SK-N-SH (cell line): ENCODE data around the gene B4GALT6. TPM values are rescaled to one million over a fixed set of nuclear protein-coding genes. Genes with fewer than 3 reads are reported as not detected.
"Not testable (repeated sequence)": the region's sequence is repeated elsewhere in the genome, so short reads cannot be mapped to it uniquely, and the experiment has no call there.

ENCODE experiments used
- CTCF ChIA-PET: fragments of 300-600, 350-600 bp; formaldehyde crosslinking; extraction: SDS; loops from one replicate; lab custom pipeline; 2021; lab: Yijun Ruan, JAX
- POLR2A ChIA-PET: fragments of 350-600 bp; sonication (Branson Sonifier 250); formaldehyde crosslinking; extraction: SDS; loops from one replicate; lab custom pipeline; 2020; ENCODE audit warnings: antibody characterized with exemption, inconsistent platforms; lab: Yijun Ruan, JAX
- DNase-seq: peaks from one replicate; pipeline ENCODE4 v3.0.0; 2012
- H2AFZ ChIP-seq: fragments of 200-600 bp; sonication (generic); 2 replicates; pipeline ENCODE4 v1.8.1; 2016; ENCODE audit warnings: antibody characterized with exemption, mild to moderate bottlenecking, low read depth
- H3F3A ChIP-seq: fragments of 200-600 bp; sonication (generic); replicated peaks from 2 replicates; pipeline ENCODE3; 2016; ENCODE audit warnings: antibody characterized with exemption, mild to moderate bottlenecking; ENCODE audit not compliant: insufficient read depth
- H3K27ac ChIP-seq, 2 experiments: fragments of 200-500 bp in 1 of 2; fragments of 200-600 bp in 1 of 2; sonication (Bioruptor generic) in 1 of 2; sonication (generic), shearing (Covaris generic) in 1 of 2; 2 replicates each; pipeline versions ENCODE4 v1.5.1 to v1.6.1; 2014 to 2016; ENCODE audit warnings: low read depth in 2 of 2, inconsistent platforms in 1 of 2, low read length in 1 of 2, mild to moderate bottlenecking in 1 of 2, mixed read lengths in 1 of 2
- H3K27me3 ChIP-seq: fragments of 200-600 bp; sonication (generic), shearing (Covaris generic); 2 replicates; pipeline ENCODE4 v1.6.1; 2016; ENCODE audit warnings: mixed run types; ENCODE audit not compliant: insufficient read depth
- H3K36me3 ChIP-seq, 2 experiments: fragments of 200-500 bp in 1 of 2; fragments of 200-600 bp in 1 of 2; sonication (Bioruptor generic) in 1 of 2; sonication (generic) in 1 of 2; replicated peaks in 1 of 2; 2 replicates each; pipeline versions ENCODE3 to v1.5.1; 2014 to 2016; ENCODE audit warnings: low read length in 1 of 2, mild to moderate bottlenecking in 1 of 2; ENCODE audit not compliant: insufficient read depth in 2 of 2, control insufficient read depth in 1 of 2
- H3K4me1 ChIP-seq, 2 experiments: fragments of 200-500 bp in 1 of 2; fragments of 200-600 bp in 1 of 2; sonication (Bioruptor generic) in 1 of 2; sonication (generic), shearing (Covaris generic) in 1 of 2; 2 replicates each; pipeline versions ENCODE4 v1.5.1 to v1.6.1; 2014 to 2016; ENCODE audit warnings: low read depth in 1 of 2, low read length in 1 of 2, mixed run types in 1 of 2; ENCODE audit not compliant: insufficient read depth in 2 of 2, control insufficient read depth in 1 of 2
- H3K4me2 ChIP-seq: fragments of 200-600 bp; sonication (generic), shearing (Covaris generic); 2 replicates; pipeline ENCODE4 v1.6.1; 2017; ENCODE audit warnings: mixed run types
- H3K4me3 ChIP-seq, 2 experiments: fragments of 200-500 bp in 1 of 2; fragments of 200-600 bp in 1 of 2; sonication (Bioruptor generic) in 1 of 2; sonication (generic), shearing (Covaris generic) in 1 of 2; 2 replicates each; pipeline versions ENCODE4 v1.5.1 to v1.8.1; 2014 to 2016; ENCODE audit warnings: low read depth in 2 of 2, inconsistent platforms in 1 of 2, low read length in 1 of 2, mild to moderate bottlenecking in 1 of 2, mixed read lengths in 1 of 2, moderate library complexity in 1 of 2
- H3K79me2 ChIP-seq: fragments of 200-600 bp; sonication (generic); 2 replicates; pipeline ENCODE4 v1.8.1; 2017; ENCODE audit warnings: mild to moderate bottlenecking; ENCODE audit not compliant: insufficient read depth
- H3K9ac ChIP-seq: fragments of 200-600 bp; sonication (generic); 2 replicates; pipeline ENCODE4 v1.6.1; 2017; ENCODE audit warnings: mixed run types
- H3K9me2 ChIP-seq: fragments of 200-600 bp; sonication (generic); 2 replicates; pipeline ENCODE4 v1.6.1; 2017; ENCODE audit warnings: mixed run types
- H3K9me3 ChIP-seq: fragments of 200-600 bp; sonication (generic); 2 replicates; pipeline ENCODE4 v1.6.1; 2017; ENCODE audit warnings: mixed run types, mild to moderate bottlenecking, moderate library complexity
- H4K20me1 ChIP-seq: fragments of 200-600 bp; sonication (generic); 2 replicates; pipeline ENCODE4 v1.6.1; 2017; ENCODE audit warnings: mild to moderate bottlenecking, mixed run types; ENCODE audit not compliant: insufficient read depth
- ELF1 ChIP-seq: IDR thresholded peaks from 2 replicates; pipeline ENCODE4 v1.4.0; 2012
- FOSL2 ChIP-seq: IDR thresholded peaks from 2 replicates; pipeline ENCODE4 v1.4.0; 2012; ENCODE audit warnings: low read depth, mild to moderate bottlenecking, moderate library complexity, borderline replicate concordance
- MXI1 ChIP-seq: IDR thresholded peaks from 2 replicates; pipeline ENCODE4 v1.6.1; 2012; ENCODE audit warnings: mild to moderate bottlenecking, low read depth, low read length, improper control_type of control experiment
- NFIC ChIP-seq: IDR thresholded peaks from 2 replicates; pipeline ENCODE4 v1.4.0; 2012; ENCODE audit warnings: borderline replicate concordance
- NRF1 ChIP-seq: IDR thresholded peaks from 2 replicates; pipeline ENCODE4 v1.6.1; 2012; ENCODE audit warnings: low read depth, mild to moderate bottlenecking, low read length
- RXRA ChIP-seq: IDR thresholded peaks from 2 replicates; pipeline ENCODE4 v1.4.0; 2012; ENCODE audit warnings: low read depth, mild to moderate bottlenecking, borderline replicate concordance
- WGBS: methylation state at CpG from one replicate; pipeline ENCODE4 v1.1.6; 2017; ENCODE audit warnings: low lambda C conversion rate; 5-methylcytosine and 5-hydroxymethylcytosine counted together
- polyA plus RNA-seq, 3 experiments: library from polyadenylated mRNA; depleted of rRNA; stranded (reverse); fragments of >200 nt; gene quantifications; 2 replicates each; pipeline ENCODE4 v1.2.3, GENCODE V29; 2012
- TF ChIP-seq, protein P1 (sequence below): IDR thresholded peaks from 2 replicates; pipeline ENCODE4 v1.4.0; 2012; ENCODE audit warnings: low read depth, borderline replicate concordance

The B4GALT6 gene, protein sequence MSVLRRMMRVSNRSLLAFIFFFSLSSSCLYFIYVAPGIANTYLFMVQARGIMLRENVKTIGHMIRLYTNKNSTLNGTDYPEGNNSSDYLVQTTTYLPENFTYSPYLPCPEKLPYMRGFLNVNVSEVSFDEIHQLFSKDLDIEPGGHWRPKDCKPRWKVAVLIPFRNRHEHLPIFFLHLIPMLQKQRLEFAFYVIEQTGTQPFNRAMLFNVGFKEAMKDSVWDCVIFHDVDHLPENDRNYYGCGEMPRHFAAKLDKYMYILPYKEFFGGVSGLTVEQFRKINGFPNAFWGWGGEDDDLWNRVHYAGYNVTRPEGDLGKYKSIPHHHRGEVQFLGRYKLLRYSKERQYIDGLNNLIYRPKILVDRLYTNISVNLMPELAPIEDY
- polyA plus RNA-seq (2012; rRNA removed) = 2.8 and 3.1 TPM in 2 replicates
- polyA plus RNA-seq (2012; cell fraction: cytosol; rRNA removed) = 6.0 and 7.1 TPM in 2 replicates
- 2.9 and 4.8 TPM in 2 replicates for polyA plus RNA-seq (2012; cell fraction: nucleus; rRNA removed)

DNA sequence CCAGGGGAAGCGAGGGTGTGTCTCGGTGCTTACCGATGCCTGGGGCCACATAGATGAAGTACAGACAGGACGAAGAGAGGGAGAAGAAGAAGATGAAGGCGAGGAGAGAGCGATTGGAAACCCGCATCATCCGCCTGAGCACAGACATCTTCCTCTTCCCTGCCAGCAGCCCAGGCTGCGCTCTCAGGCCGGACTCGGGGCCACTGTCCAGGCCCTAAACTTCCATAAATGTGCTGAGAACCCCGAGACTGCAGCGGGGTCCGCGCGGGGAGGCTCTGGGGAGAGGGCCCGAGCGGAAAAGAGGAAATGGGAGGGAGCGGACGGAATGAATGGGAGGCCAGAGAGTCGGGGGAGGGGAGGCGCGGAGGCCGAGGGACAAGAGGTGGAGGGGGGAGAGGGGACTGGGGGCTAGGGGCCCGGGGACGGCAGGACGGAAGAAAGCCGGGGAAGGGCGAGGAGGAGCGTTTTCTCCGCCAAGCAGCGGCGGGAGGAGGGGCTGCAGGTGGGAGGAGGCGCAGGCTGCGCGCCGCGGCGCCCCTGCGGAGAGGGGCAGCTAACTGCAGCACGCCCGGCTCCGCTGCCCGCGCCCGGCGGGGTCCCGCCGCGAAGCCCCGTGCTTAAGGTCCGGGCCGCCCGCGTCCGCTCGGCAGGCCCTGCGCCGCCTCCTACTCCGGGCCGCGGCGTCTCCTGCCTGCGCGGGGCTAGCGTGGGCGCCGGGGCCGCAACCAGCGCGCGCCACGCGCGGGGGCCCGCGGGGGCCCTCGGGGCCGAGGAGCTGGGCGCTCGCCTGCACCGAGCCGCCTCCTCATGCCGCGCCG lies at the start of gene B4GALT6:
Gene B4GALT6, minus strand, starts transcription at position 303 of the 818 bp plus-strand sequence. Its CDS starts 155 bp downstream, at position 148.
- Histone ChIP-seq H3K4me1 (peaks cover 7 to 9% of the 10 kb centered on the region in 2 experiments; a peak in 3 of 4 replicates), H3K79me2 (peaks cover 12% of the 10 kb centered on the region; the same call in 1 of the 2 replicates), H3K9me2 (no peaks in the 10 kb centered on the region), H3F3A (peaks cover 6% of the 10 kb centered on the region), H3K36me3 (no peaks in the 10 kb centered on the region), H3K27ac (peak within 1 kb of the TSS; percentile 38 to 84; a peak in 3 of 4 replicates), H4K20me1 (no peaks in the 10 kb centered on the region), H3K27me3 (no peaks in the 10 kb centered on the region), H3K9me3 (no peaks in the 10 kb centered on the region), H3K9ac (peak within 1 kb of the TSS; percentile 69), H3K4me2 (peak within 1 kb of the TSS; percentile 87), H3K4me3 (peak within 1 kb of the TSS; percentile 56 to 75), H2AFZ (peak within 1 kb of the TSS; percentile 93)
- DNase-seq = peak; percentile 83
- TF ChIP-seq NRF1 = 0 out of 2 replicates have a peak, but pooled peaks have one; percentile 9
- no peak for TF ChIP-seq FOSL2
- peak; percentile 8; the same call in 1 of the 2 replicates for TF ChIP-seq MXI1
- POLR2A ChIA-PET = no interaction called here
- CTCF ChIA-PET = interaction anchor here (0.7 to 3.0 kb wide), 5 partner anchors 10 to 38 kb away, joined by 3 to 16 read pairs (median 3); no protein-coding TSS in a partner anchor
- 1% methylated on average over 29 of the region's 86 CpGs for WGBS

DNA sequence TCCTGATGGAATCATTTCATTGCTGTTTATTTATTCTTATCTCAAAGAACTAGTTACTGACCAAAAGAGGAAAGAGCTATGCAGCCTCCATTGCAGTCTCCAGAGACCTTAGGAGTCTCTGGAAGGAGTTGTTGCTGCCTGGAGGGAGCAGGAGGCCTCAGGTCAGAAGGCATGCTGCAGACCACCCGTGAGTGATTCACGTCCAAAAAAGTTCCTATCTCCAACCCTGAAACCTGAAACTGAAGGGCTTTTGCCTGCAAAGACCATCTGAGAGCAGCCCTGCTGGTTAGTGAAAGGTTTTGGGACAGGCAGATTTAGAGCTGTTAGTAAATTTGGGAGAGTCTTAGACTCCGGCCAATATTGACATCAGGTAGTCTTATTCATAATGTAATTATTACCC lies 47.2 kb upstream of the B4GALT6 start:
- Histone ChIP-seq H3K9ac (no peak overlapping the region), H2AFZ (no peak overlapping the region), H4K20me1 (no peaks in the 10 kb centered on the region), H3K27me3 (peaks cover 13% of the 10 kb centered on the region; the same call in 1 of the 2 replicates), H3K27ac (no peak overlapping the region), H3K9me2 (no peaks in the 10 kb centered on the region), H3K4me3 (no peak overlapping the region), H3F3A (no peaks in the 10 kb centered on the region), H3K4me2 (no peak overlapping the region), H3K4me1 (no peaks in the 10 kb centered on the region), H3K9me3 (no peaks in the 10 kb centered on the region), H3K36me3 (no peaks in the 10 kb centered on the region), H3K79me2 (no peaks in the 10 kb centered on the region)
- TF ChIP-seq, protein P1, sequence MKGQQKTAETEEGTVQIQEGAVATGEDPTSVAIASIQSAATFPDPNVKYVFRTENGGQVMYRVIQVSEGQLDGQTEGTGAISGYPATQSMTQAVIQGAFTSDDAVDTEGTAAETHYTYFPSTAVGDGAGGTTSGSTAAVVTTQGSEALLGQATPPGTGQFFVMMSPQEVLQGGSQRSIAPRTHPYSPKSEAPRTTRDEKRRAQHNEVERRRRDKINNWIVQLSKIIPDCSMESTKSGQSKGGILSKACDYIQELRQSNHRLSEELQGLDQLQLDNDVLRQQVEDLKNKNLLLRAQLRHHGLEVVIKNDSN = no peak
- TF ChIP-seq RXRA = no peak
- TF ChIP-seq ELF1 = no peak
- no peak for TF ChIP-seq NRF1
- no peak for TF ChIP-seq NFIC
- no peak for DNase-seq
- WGBS = 1% methylated on average over 3 of the region's 3 CpGs
- ChIA-PET POLR2A (interaction anchor here (0.6 kb wide), 1 partner anchor 169 kb away, joined by 4 read pairs; no protein-coding TSS in a partner anchor), CTCF (interaction anchor here (1.5 to 4.6 kb wide), 3 partner anchors 9 to 176 kb away, joined by 3 to 26 read pairs (median 13); no protein-coding TSS in a partner anchor)

DNA sequence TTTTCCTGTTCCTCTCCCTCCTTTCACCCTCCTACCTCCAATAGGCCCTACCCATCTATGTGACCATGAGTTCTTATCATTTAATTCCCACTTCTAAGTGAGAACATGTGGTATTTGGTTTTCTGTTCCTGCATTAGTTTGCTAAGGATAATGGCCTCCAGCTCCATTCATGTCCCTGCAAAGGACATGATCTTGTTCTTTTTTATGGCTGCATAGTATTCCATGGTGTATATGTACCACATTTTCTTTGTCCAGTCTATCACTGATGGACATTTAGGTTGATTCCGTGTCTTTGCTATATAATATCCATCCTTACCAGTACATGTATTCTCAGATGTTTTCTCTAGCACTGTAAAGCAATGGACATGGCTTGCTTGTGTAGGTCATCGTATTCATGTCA lies 44.8 kb upstream of the B4GALT6 start:
- H3K9me2 ChIP-seq, H3K79me2 ChIP-seq, H3K4me2 ChIP-seq, POLR2A ChIA-PET, H4K20me1 ChIP-seq, DNase-seq, H3F3A ChIP-seq, H3K9me3 ChIP-seq, H2AFZ ChIP-seq, H3K4me1 ChIP-seq, H3K9ac ChIP-seq, H3K36me3 ChIP-seq, H3K4me3 ChIP-seq, H3K27ac ChIP-seq: not testable (repeated sequence)
- CTCF ChIA-PET = interaction anchor here (3.6 kb wide), 1 partner anchor 173 kb away, joined by 13 read pairs; no protein-coding TSS in a partner anchor
- 2% methylated on average over 2 of the region's 2 CpGs for WGBS
- peaks cover 13% of the 10 kb centered on the region; the same call in 1 of the 2 replicates for H3K27me3 ChIP-seq
